H1 (cell line): ENCODE measurements around the gene ABHD12B. TPM values are rescaled to one million over a fixed set of nuclear protein-coding genes. Genes with fewer than 3 reads are reported as not detected.

Experiments used
- ASH2L ChIP-seq: fragments of 200-600, 300-600 bp; sonication (generic); IDR thresholded peaks from one replicate; pipeline ENCODE4 v1.7.1; 2017; ENCODE audit warnings: low read length
- BCL11A ChIP-seq, 2 experiments: IDR thresholded peaks; one replicate each; pipeline ENCODE4 v1.6.1; 2011; ENCODE audit warnings: low read depth in 2 of 2, low read length in 2 of 2, mild to moderate bottlenecking in 2 of 2
- CBX5 ChIP-seq: fragments of 300-800, 300-1000 bp; sonication (generic); IDR thresholded peaks from 2 replicates; pipeline ENCODE4 v1.7.1; 2016; ENCODE audit warnings: antibody characterized with exemption, low read length, low read depth
- CHD7 ChIP-seq: fragments of 300-600 bp; sonication (generic); IDR thresholded peaks from 2 replicates; pipeline ENCODE4 v1.7.1; 2012; ENCODE audit warnings: low read length, moderate library complexity, mild to moderate bottlenecking, inconsistent platforms; ENCODE audit not compliant: insufficient replicate concordance
- CREB1 ChIP-seq: IDR thresholded peaks from 2 replicates; pipeline ENCODE4 v1.6.1; 2012; ENCODE audit warnings: inconsistent platforms
- EZH2 ChIP-seq: fragments of 200-600 bp; sonication (generic); IDR thresholded peaks from 2 replicates; pipeline ENCODE4 v1.7.1; 2012; ENCODE audit warnings: low read depth, mild to moderate bottlenecking, moderate library complexity, low read length, inconsistent platforms; ENCODE audit not compliant: severe bottlenecking
- FOSL1 ChIP-seq: IDR thresholded peaks from 2 replicates; pipeline ENCODE4 v1.6.1; 2011; ENCODE audit warnings: mild to moderate bottlenecking, low read depth, low read length, moderate library complexity; ENCODE audit not compliant: insufficient read depth
- KDM1A ChIP-seq: fragments of 200-600, 300-600 bp; sonication (generic); IDR thresholded peaks from 2 replicates; pipeline ENCODE4 v1.7.1; 2016; ENCODE audit warnings: mild to moderate bottlenecking, low read length, borderline replicate concordance
- TAF1 ChIP-seq: IDR thresholded peaks from 2 replicates; pipeline ENCODE4 v1.6.1; 2011; ENCODE audit warnings: mild to moderate bottlenecking, low read depth, low read length
- TBP ChIP-seq: IDR thresholded peaks from 2 replicates; pipeline ENCODE4 v1.6.1; 2011; ENCODE audit warnings: low read depth, low read length, improper control_type of control experiment
- polyA plus RNA-seq, 7 experiments: library from polyadenylated mRNA; depleted of rRNA in 3 of 7; stranded (reverse) in 5 of 7; unstranded in 2 of 7; fragments of >200 nt in 5 of 7; fragments of 200-250 nt in 2 of 7; gene quantifications; 1 replicate in 5 of 7; 2 replicates in 1 of 7; 4 replicates in 1 of 7; pipeline versions ENCODE4 v1.2.1 to v1.2.3, GENCODE V29; 2011 to 2013; ENCODE audit warnings: missing spikeins in 2 of 7, mixed read lengths in 2 of 7
- total RNA-seq: library from RNA; stranded (reverse); fragmentation: NEBNext Ultra II Directional; extraction: Animal tissue kit (Norgen Biotek cat#: 25700); gene quantifications from 2 replicates; pipeline ENCODE4 v1.2.1, GENCODE V29; 2021

ABHD12B gene
- total and polyA plus RNA-seq, 2 of the 8 experiments (the other 6 are each of a cell fraction or from before 2014, with no cell fraction given): 4.0 to 102 TPM

GRCh38 chr14:50860478-50861086 lies 11.3 kb upstream of the ABHD12B start (continued):
- TF ChIP-seq CHD7 (no peak), ASH2L (no peak), KDM1A (no peak), FOSL1 (no peak), EZH2 (no peak), TBP (no peak), BCL11A (IDR thresholded peaks at IDR 0.05; ENCODE audit: low read depth in 2 of 2, low read length in 2 of 2) (no peak), CREB1 (no peak), TAF1 (0 out of 2 replicates have a peak, but pooled peaks have one; percentile 32), CBX5 (no peak)
